NCI-H2227 treated with DMSO at 0.1 percent for 48 hours (cell line): ENCODE data around the gene BSPRY.
"Not testable (repeated sequence)": the region's sequence is repeated elsewhere in the genome, so short reads cannot be mapped to it uniquely, and the experiment has no call there.

Source experiments
- DNase-seq: peaks from one replicate; lab custom pipeline; 2025; lab: John Stamatoyannopoulos, UW

Gene BSPRY

DNA sequence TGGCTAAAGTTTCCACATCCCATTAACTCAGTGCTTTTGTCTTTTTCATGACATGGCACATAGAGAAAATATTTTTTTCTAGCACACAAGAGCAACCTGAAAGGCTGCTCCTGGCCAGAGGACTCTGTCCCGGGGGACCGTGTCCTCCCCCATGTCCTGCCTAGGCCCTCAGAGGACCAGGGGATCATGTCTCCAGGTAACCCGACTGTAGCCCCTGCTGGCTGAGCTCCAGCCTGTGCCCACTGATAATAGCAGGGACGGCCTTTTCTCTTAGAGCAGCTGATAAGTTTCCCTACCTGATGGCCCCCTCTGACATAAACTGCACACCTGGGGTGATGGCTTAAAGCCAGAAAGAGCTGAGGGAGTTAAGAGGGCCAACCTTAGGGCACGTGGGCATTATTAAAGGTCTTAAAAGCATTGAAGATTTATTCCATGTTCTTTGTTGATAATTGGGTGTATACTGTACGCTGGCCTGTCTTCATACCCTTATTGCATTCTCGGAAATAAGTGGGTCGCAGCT lies 21.5 kb downstream of the BSPRY start:
- no peak for DNase-seq

DNA sequence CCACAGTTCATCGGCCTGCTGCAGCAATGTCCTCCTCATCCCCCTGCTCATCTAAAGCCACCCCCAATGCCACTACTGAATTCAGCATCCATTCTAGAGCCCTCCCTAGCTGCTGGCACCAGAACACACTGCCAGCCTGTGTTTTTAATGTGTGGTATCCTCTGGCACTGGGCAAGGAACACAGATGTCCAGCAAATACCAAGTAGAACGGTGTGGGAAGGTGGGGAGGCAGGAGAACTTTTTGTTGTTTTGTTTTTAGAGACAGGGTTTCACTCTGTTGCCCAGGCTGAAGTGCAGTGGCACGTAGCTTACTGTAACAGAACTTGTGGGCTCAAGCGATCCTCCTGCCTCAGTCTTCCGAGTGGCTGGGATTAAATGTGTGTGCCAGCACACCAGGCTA lies 22.7 kb downstream of the BSPRY start:
- no peak for DNase-seq

DNA sequence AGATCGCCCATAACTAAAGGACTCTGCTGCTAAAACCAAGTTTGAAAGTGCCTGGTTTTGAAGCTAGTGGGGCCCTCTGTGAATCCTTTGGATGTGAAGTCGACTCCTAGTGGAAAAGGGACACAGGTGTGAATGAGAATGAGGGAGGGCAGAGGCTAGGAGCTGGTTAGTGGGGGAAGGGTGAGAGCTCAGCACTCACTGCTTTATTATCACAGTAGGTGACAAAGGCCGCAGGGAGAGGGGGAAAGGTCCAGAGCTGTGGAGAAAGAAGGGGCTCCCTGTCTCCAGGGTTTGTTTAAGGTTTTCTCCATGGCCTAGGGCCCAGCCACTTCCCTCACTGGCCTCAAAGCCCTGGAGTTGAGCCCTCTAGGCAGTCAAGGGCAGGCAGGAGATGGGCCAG lies 23.9 kb downstream of the BSPRY start:
- no peak for DNase-seq

GRCh38 chr9:113373676-113374392 lies 24.5 kb downstream of the BSPRY start:
- no peak for DNase-seq

- DNase-seq: no peak
Measured at GRCh38 chr9:113375057-113376023, 26.0 kb downstream of the BSPRY start.

DNA sequence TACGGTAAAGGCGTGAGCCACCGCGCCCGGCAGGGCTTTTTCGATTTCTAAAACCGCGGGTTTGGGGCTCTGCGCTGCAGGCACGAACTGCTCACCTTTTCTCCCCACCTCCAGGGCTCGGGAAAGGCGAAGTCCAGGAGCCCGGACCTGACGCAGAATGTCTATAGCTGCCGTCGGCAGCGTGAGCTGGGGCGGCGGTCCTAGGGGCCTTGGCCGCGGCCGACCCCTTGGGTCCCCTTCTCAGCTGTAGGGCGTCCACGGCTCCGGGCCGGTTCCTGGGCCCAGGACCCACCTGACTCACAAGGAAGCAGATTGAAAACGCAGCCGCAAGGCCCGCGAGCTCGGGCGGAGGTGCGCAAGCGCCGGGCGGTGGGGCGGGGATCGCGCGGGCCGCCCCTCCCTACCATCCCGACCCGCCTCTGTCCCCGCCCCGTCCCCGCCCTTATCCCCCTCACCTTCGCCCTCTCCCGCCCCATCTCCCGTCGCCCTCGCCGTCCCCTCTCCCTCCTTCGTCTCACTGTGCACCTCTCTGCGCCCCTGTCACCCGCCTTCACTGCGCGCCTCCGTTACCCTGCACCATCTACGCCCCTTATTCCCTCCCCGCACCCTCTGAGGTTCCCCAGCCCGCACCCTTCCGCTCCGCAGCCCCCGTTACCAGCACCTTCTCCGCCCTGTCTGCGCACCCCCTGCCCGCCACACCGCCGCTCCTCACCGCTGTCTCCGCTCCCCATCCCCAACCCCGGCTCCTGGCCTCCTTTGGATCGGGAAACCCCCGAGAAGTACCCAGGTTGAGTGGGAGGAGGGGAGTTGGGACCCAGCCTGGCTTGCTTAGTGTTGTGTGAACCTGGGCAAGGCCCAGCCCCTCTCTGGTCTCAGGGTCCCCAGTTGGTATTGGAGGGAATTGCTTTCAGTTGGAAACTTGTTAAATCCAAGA lies 27.6 kb downstream of the BSPRY start, which contains the start of gene HDHD3:
TSS of gene HDHD3 (minus strand) at position 353 of the 934 bp plus-strand sequence. CDS start 2,632 bp downstream, outside the sequence.
- DNase-seq: peak; percentile 66

GRCh38 chr9:113379094-113379828 lies 29.9 kb downstream of the BSPRY start:
- not testable (repeated sequence) for DNase-seq

- DNase-seq: not testable (repeated sequence)
Measured at GRCh38 chr9:113379829-113380210, 30.5 kb downstream of the BSPRY start.

DNA sequence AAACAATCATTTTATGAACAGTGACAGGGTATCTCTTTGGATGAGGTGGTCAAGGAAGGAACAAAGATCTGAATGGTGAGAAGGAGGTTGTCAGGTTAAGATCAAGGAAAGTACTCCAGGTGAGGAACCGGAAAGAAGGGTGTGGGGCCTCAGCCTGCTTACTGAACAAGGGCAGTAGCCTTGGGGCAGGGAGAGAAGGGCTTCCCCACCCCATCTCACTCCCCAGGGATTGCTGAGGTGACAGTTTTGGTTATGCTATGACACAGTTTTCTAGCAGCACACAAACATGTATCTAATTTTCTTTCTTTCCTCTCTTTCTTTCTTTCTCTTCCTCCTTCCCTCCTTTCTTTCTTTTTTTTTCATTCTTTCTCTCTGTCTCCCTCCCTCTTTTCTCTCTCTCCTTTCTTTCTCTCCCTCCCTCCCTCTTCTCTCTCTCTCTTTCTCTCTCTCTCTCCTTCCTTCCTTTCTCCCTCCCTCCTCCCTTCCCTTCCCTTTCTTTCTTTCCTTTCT lies 31.6 kb downstream of the BSPRY start:
- DNase-seq: no peak

DNA sequence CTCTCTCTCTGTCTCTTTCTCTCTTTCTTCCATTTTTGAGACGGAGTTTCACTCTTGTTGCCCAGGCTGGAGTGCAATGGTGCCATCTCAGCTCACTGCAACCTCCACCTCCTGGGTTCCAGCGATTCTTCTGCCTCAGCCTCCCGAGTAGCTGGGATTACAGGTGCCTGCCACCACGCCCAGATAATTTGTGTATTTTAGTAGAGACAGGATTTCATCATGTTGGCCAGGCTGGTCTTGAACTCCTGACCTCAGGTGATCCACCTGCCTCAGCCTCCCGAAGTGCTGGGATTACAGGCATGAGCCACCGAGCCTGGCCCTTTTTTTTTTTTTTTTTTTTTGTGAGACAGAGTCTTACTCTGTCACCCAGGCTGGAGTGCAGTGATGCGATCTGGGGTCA lies 32.1 kb downstream of the BSPRY start:
- DNase-seq: not testable (repeated sequence)

DNA sequence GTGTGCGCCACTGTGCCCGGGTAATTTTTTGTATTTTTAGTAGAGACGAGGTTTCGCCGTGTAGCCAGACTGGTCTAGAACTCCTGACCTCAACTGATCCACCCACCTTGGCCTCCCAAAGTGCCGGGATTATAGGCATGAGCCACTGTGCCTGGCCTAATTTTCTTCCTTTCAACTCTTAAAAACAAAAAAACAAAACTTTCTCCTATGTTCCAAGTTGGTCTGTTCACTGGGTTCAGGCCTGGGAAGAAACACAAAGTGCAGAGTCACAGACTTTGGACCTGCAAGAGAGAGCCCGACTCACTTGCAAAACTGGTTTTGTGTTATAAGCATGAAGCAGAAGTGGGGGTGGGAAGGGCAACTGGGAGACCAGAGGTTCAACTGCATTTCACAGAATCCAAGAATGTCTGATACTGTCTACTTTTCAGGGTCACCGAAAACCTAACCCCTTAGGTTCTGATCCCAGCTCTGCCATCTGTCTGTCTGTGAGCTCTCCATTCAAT lies 32.6 kb downstream of the BSPRY start:
- DNase-seq: no peak

DNA sequence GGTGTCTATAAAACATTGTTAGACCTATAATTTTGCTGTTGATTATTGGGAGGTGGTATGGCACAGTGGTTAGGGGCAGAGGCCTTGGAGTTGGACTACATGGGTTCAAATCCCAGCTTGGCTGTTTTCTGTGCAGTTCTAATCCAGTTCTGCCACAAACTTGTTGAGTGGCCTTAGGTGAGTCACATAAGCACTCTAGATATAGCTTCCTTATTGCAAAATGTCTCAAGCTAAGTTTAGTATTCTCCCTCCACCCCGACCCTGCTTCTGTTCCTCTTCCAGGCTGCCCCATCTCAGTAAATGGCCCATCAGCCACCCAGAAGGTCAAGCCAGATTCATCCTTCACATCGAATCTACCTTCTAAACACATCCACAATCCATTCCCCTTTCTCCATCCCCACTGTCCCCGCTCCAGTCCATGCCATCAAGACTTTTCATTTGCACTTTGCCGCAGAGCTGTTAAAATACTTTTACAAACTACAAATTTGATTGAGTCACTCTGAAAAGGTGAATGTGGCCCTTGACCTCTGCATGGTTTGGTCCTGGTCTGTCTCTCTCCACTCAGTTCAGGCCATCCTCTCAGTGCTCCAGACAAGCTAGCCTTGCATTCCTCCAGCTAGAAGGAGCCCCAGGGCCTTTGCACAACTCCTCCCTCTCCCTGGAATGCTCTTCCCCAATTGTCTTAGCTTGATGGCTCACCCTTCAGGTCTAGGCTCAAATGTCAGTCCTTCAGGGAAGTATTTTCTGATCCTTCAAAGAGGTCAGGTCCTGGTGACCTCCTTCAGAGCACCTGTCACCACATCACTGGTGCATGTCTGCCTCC lies 37.4 kb downstream of the BSPRY start:
- no peak for DNase-seq

- no peak for DNase-seq
Measured at GRCh38 chr9:113387560-113388230, 38.4 kb downstream of the BSPRY start.

DNA sequence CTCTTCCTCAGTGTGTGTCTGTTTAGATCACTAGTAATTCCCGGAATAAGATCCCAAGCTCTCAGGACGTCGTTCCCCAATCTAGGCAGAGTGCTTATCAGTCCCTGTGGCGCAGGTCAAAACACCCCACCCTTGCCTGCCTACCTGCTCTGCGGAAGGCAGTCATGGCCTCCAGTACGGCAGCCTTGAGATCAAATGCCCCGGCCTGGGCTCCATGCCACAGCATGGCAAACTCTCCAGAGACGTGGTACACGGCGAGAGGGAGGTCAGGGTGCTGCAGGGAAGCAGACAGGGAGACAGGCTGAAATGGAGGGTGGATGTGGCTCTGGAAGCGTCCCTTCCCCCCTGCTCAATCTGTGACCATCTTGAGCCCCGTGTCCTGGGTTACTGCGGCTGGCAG lies 39.5 kb downstream of the BSPRY start:
- no peak for DNase-seq

DNA sequence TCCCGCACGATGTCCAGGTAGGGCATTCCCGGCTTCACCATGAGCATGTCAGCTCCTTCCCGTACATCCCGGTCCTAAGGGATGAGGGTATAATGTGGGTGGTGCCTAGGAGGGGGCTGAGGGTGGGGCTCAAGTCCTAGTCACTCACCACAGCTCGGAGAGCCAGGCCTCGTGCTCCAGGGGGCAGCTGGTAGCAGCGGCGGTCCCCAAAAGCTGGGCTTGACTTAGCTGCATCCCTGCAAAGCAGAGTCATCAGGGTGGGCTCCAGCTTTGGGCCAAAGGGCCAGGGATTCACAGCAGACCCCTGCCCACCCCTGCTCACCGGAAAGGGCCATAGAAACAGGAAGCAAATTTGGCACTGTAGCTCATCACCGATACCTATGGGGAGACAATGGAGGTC lies 40.1 kb downstream of the BSPRY start:
- DNase-seq: no peak

GRCh38 chr9:113390192-113390960 lies 41.0 kb downstream of the BSPRY start:
- no peak for DNase-seq

- no peak for DNase-seq
Measured at GRCh38 chr9:113391917-113392316, 42.6 kb downstream of the BSPRY start.

- no peak for DNase-seq
Measured at GRCh38 chr9:113393281-113393680, 43.9 kb downstream of the BSPRY start.
